Measurements from ENCODE around the gene HOMEZ.
"Not testable (repeated sequence)": the region's sequence is repeated elsewhere in the genome, so short reads cannot be mapped to it uniquely, and the experiment has no call there.

Gene HOMEZ

GRCh38 chr14:23227566-23227965 is 58.4 kb downstream of the HOMEZ start:
- no peak for DNase-seq (ENCODE audit: low read depth in 3 of 3)

DNA sequence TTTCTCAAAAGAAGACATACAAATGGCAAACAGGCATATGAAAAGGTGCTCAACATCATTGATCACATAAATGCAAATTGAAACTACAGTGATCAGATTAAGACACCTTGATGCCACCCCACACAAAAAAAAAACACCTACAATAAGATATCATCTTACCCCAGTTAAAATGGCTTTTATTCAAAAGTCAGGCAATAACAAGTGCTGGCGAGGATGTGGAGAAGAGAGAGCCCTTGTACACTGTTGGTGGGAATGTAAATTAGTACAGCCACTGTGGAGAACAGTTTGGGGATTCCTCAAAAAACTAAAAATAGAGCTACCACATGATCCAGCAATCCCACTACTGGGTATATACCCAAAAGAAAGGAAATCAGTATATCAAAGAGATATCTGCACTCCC is 61.0 kb downstream of the HOMEZ start:
- not testable (repeated sequence) for DNase-seq (ENCODE audit: low read depth in 3 of 3)
